MM.1S (cell line): Measurements from ENCODE around the gene TUT7.

Experiments used
- DNase-seq: peaks from one replicate; pipeline ENCODE4 v3.0.0-alpha.2; 2015
- H2AFZ ChIP-seq: fragments of 300-600 bp; sonication (generic); 2 replicates; pipeline ENCODE4 v1.6.0; 2016; ENCODE audit warnings: antibody characterized with exemption, low read length
- H3F3A ChIP-seq: fragments of 300-600 bp; sonication (generic); 2 replicates; pipeline ENCODE4 v1.6.1; 2016; ENCODE audit warnings: mild to moderate bottlenecking, antibody characterized with exemption, low read length, moderate library complexity, mixed read lengths; ENCODE audit not compliant: insufficient read depth
- H3K27ac ChIP-seq: fragments of 300-600 bp; sonication (generic); 2 replicates; pipeline ENCODE4 v1.5.1; 2016; ENCODE audit warnings: mild to moderate bottlenecking, low read length
- H3K27me3 ChIP-seq: fragments of 300-600 bp; sonication (generic); replicated peaks from 2 replicates; pipeline ENCODE4 v1.6.0; 2016; ENCODE audit warnings: low read length; ENCODE audit not compliant: insufficient read depth
- H3K36me3 ChIP-seq: fragments of 300-600 bp; sonication (generic); replicated peaks from 2 replicates; pipeline ENCODE4 v1.6.1; 2016; ENCODE audit warnings: mild to moderate bottlenecking, low read length, mixed read lengths; ENCODE audit not compliant: insufficient read depth
- H3K4me1 ChIP-seq: fragments of 300-600 bp; sonication (generic); 2 replicates; pipeline ENCODE4 v1.6.1; 2016; ENCODE audit warnings: low read length, mixed read lengths
- H3K4me2 ChIP-seq: fragments of 300-600 bp; sonication (generic); 2 replicates; pipeline ENCODE4 v1.6.0; 2016; ENCODE audit warnings: low read depth, low read length
- H3K4me3 ChIP-seq: fragments of 300-600 bp; sonication (generic); 2 replicates; pipeline ENCODE4 v1.5.1; 2016; ENCODE audit warnings: low read length, mixed read lengths
- H3K79me2 ChIP-seq: fragments of 300-600 bp; sonication (generic); 2 replicates; pipeline ENCODE4 v1.6.1; 2016; ENCODE audit warnings: mixed run types, low read length, mixed read lengths
- H3K9ac ChIP-seq: fragments of 300-600 bp; sonication (generic); 2 replicates; pipeline ENCODE4 v1.6.1; 2016; ENCODE audit warnings: low read length, mixed read lengths
- H3K9me2 ChIP-seq: fragments of 300-600 bp; sonication (generic); replicated peaks from 2 replicates; pipeline ENCODE4 v1.6.1; 2016; ENCODE audit warnings: mild to moderate bottlenecking, low read length, mixed read lengths; ENCODE audit not compliant: insufficient read depth
- H3K9me3 ChIP-seq: fragments of 300-600 bp; sonication (generic); replicated peaks from 2 replicates; pipeline ENCODE4 v1.6.1; 2016; ENCODE audit warnings: mild to moderate bottlenecking, low read length, mixed read lengths; ENCODE audit not compliant: insufficient read depth
- H4K20me1 ChIP-seq: fragments of 300-600 bp; sonication (generic); 2 replicates; pipeline ENCODE4 v1.6.1; 2016; ENCODE audit warnings: mild to moderate bottlenecking, low read length, moderate library complexity, mixed read lengths; ENCODE audit not compliant: insufficient read depth
- EZH2 ChIP-seq: fragments of 300-600 bp; sonication (generic); optimal IDR thresholded peaks from 2 replicates; pipeline ENCODE3; 2017; ENCODE audit warnings: low read depth, mild to moderate bottlenecking, antibody characterized with exemption, low read length, mixed read lengths
- EZH2phosphoT487 ChIP-seq: fragments of 300-600 bp; sonication (generic); IDR thresholded peaks from 2 replicates; pipeline ENCODE4 v1.6.1; 2018; ENCODE audit warnings: antibody characterized with exemption, low read length
- TF ChIP-seq, protein P1 (sequence below): fragments of 300-600 bp; sonication (generic); IDR thresholded peaks from 2 replicates; pipeline ENCODE4 v1.5.1; 2016; ENCODE audit warnings: antibody characterized with exemption, low read length, mixed read lengths

Gene TUT7

DNA sequence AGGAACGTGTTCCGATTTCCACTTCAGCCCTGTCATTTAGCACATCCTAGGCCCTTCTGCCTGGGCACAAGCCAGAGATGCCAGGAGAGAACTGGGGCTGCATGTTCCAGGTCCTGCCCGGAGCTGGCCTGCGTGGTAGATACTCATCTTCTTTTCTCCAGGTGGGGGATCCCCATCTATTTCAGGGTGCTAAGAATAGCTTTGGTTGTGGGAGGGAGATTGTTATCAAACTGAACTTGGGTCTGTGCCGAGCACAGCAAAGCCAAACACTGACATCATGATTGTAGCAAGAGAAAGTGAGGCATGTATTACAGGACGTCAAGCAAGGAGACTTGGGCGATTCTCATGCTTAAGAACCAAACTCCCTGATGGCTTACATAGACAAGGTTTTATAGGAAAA lies 113.0 kb downstream of the TUT7 start:
- Histone ChIP-seq H3K79me2 (no peaks in the 10 kb centered on the region), H3K27me3 (no peaks in the 10 kb centered on the region), H3K9me2 (no peaks in the 10 kb centered on the region), H3K9me3 (no peaks in the 10 kb centered on the region), H3K36me3 (no peaks in the 10 kb centered on the region), H3K4me3 (no peak overlapping the region), H2AFZ (no peak overlapping the region), H3K9ac (no peak overlapping the region), H3K4me1 (no peaks in the 10 kb centered on the region), H3K27ac (no peak overlapping the region), H3F3A (no peaks in the 10 kb centered on the region), H3K4me2 (no peak overlapping the region), H4K20me1 (no peaks in the 10 kb centered on the region)
- no peak for DNase-seq
- no peak for TF ChIP-seq EZH2
- TF ChIP-seq EZH2phosphoT487 = no peak
- TF ChIP-seq, protein P1, sequence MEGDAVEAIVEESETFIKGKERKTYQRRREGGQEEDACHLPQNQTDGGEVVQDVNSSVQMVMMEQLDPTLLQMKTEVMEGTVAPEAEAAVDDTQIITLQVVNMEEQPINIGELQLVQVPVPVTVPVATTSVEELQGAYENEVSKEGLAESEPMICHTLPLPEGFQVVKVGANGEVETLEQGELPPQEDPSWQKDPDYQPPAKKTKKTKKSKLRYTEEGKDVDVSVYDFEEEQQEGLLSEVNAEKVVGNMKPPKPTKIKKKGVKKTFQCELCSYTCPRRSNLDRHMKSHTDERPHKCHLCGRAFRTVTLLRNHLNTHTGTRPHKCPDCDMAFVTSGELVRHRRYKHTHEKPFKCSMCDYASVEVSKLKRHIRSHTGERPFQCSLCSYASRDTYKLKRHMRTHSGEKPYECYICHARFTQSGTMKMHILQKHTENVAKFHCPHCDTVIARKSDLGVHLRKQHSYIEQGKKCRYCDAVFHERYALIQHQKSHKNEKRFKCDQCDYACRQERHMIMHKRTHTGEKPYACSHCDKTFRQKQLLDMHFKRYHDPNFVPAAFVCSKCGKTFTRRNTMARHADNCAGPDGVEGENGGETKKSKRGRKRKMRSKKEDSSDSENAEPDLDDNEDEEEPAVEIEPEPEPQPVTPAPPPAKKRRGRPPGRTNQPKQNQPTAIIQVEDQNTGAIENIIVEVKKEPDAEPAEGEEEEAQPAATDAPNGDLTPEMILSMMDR = no peak

DNA sequence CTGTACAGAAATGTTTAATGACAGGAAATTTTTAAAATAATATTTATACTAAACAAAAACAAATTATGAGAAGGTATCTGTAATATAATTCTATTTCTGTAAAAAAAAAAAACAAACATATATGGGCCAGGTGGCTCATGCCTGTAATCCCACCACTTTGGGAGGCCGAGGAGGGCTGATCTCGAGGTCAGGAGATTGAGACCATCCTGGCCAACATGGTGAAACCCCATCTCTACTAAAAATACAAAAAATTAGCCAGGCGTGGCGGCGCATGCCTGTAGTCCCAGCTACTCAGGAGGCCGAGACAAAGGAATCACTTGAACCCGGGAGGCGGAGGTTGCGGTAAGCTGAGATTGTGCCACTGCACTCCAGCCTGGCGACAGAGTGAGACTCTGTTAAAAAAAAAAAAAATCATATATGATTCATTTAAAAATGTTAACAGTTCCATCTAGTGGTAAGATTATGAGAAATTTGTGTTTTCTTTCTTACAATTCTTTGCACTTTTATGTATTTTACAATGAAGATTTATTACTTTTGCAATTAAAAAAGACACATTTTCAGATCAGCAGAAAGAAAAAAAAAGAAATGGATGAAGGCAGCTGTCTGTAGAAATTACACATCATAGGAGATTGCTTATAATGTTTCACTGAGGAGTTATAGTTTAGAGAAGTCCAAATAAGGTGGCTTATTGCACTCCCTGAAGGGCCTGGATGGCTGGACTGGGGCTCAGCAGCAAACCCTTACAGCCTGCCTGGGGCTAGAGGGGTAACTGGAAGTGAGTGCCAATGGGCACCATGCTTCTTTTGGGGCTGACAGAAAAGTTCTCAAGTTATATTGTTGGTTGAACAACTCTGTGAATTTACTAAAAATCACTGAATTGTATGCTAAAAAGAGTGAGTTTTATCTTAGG lies 115.1 kb downstream of the TUT7 start:
- Histone ChIP-seq H3K4me2 (no peak overlapping the region), H3K9me3 (no peaks in the 10 kb centered on the region), H3K9me2 (no peaks in the 10 kb centered on the region), H2AFZ (no peak overlapping the region), H3K79me2 (no peaks in the 10 kb centered on the region), H3K4me3 (no peak overlapping the region), H3K4me1 (no peaks in the 10 kb centered on the region), H3K27ac (no peak overlapping the region), H3K36me3 (no peaks in the 10 kb centered on the region), H3K27me3 (no peaks in the 10 kb centered on the region), H3F3A (no peaks in the 10 kb centered on the region), H4K20me1 (no peaks in the 10 kb centered on the region), H3K9ac (no peak overlapping the region)
- TF ChIP-seq, protein P1 = no peak
- TF ChIP-seq EZH2phosphoT487 (no peak), EZH2 (no peak)
- no peak for DNase-seq
